LHCN-M2 (cell line): Measurements from ENCODE around the gene RIN3. TPM values are rescaled to one million over a fixed set of nuclear protein-coding genes. Genes with fewer than 3 reads are reported as not detected.
A peak's percentile ranks its signal among the peaks of the same experiment; 100 is the strongest.
"Not testable (repeated sequence)": the region's sequence is repeated elsewhere in the genome, so short reads cannot be mapped to it uniquely, and the experiment has no call there.

Experiments used
- DNase-seq: peaks from one replicate; pipeline ENCODE4 v3.0.0-alpha.2; 2012; ENCODE audit warnings: low read depth
- total RNA-seq: library from RNA; depleted of rRNA; stranded (reverse); fragments of >200 nt; gene quantifications from 2 replicates; pipeline ENCODE4 v1.2.3, GENCODE V29; 2014

RIN3 gene
- total RNA-seq, 1 experiment from 2014 or later = 1.5 TPM

- DNase-seq = no peak
Measured at GRCh38 chr14:92663049-92663448, 149.5 kb downstream of the RIN3 start.

GRCh38 chr14:92665661-92666110 is 152.1 kb downstream of the RIN3 start:
- no peak for DNase-seq

GRCh38 chr14:92666251-92666650 is 152.7 kb downstream of the RIN3 start:
- DNase-seq = no peak

GRCh38 chr14:92668276-92668973 is 154.8 kb downstream of the RIN3 start:
- no peak for DNase-seq

- peak; percentile 14 for DNase-seq
Measured at GRCh38 chr14:92670160-92670559, 156.6 kb downstream of the RIN3 start.

- DNase-seq = peak; percentile 16
Measured at GRCh38 chr14:92670643-92671366, 157.2 kb downstream of the RIN3 start.

GRCh38 chr14:92673601-92674150 is 160.1 kb downstream of the RIN3 start:
- no peak for DNase-seq

GRCh38 chr14:92675421-92675820 is 161.8 kb downstream of the RIN3 start:
- DNase-seq = no peak

GRCh38 chr14:92675976-92676375 is 162.4 kb downstream of the RIN3 start:
- no peak for DNase-seq

- no peak for DNase-seq
Measured at GRCh38 chr14:92676403-92677086, 163.0 kb downstream of the RIN3 start.

- DNase-seq = no peak
Measured at GRCh38 chr14:92677087-92677668, 163.6 kb downstream of the RIN3 start.

GRCh38 chr14:92677955-92678354 is 164.4 kb downstream of the RIN3 start:
- DNase-seq = no peak

- no peak for DNase-seq
Measured at GRCh38 chr14:92678766-92679165, 165.2 kb downstream of the RIN3 start.

- no peak for DNase-seq
Measured at GRCh38 chr14:92679246-92679645, 165.7 kb downstream of the RIN3 start.

GRCh38 chr14:92680330-92680729 is 166.7 kb downstream of the RIN3 start:
- DNase-seq = not testable (repeated sequence)

GRCh38 chr14:92680781-92681650 is 167.4 kb downstream of the RIN3 start:
- DNase-seq = peak; percentile 42

GRCh38 chr14:92683041-92683440 is 169.5 kb downstream of the RIN3 start:
- DNase-seq = no peak

- DNase-seq = no peak
Measured at GRCh38 chr14:92684801-92685560, 171.4 kb downstream of the RIN3 start.

- no peak for DNase-seq
Measured at GRCh38 chr14:92685784-92686355, 172.3 kb downstream of the RIN3 start.
